Activated naive CD4-positive, alpha-beta T cell treated with anti-CD3 and anti-CD28 coated beads, Interleukin-2, amount 50 U/mL, for 24 hours (primary cell): ENCODE measurements around the gene ADCY10.

ENCODE experiments used
- H3K27ac Mint-ChIP-seq: one replicate; pipeline ENCODE4 v1.8.0; 2021; ENCODE audit warnings: mild to moderate bottlenecking, mixed read lengths
- H3K27me3 Mint-ChIP-seq: one replicate; pipeline ENCODE4 v1.8.0; 2021; ENCODE audit warnings: mixed read lengths
- H3K36me3 Mint-ChIP-seq: one replicate; pipeline ENCODE4 v1.8.0; 2021; ENCODE audit warnings: mixed read lengths
- H3K4me1 Mint-ChIP-seq: one replicate; pipeline ENCODE4 v1.8.0; 2021; ENCODE audit warnings: mixed read lengths
- H3K4me3 Mint-ChIP-seq: one replicate; pipeline ENCODE4 v1.8.0; 2021; ENCODE audit warnings: mild to moderate bottlenecking, mixed read lengths
- H3K9me3 Mint-ChIP-seq: one replicate; pipeline ENCODE4 v1.8.0; 2021; ENCODE audit warnings: mixed read lengths

ADCY10 gene

GRCh38 chr1:167776151-167776550, 137.8 kb downstream of the ADCY10 start:
- Mint-ChIP-seq H3K27ac (peak overlapping the region; percentile 33), H3K27me3 (no peaks in the 10 kb centered on the region), H3K4me3 (no peak overlapping the region), H3K9me3 (peaks cover 6% of the 10 kb centered on the region), H3K36me3 (peaks cover 17% of the 10 kb centered on the region), H3K4me1 (peaks cover 23% of the 10 kb centered on the region)

- H3K36me3 Mint-ChIP-seq: peaks cover 23% of the 10 kb centered on the region
- H3K27me3 Mint-ChIP-seq: no peaks in the 10 kb centered on the region
- no peak overlapping the region for H3K4me3 Mint-ChIP-seq
- peaks cover 5% of the 10 kb centered on the region for H3K9me3 Mint-ChIP-seq
- H3K27ac Mint-ChIP-seq: no peak overlapping the region
- peaks cover 23% of the 10 kb centered on the region for H3K4me1 Mint-ChIP-seq
These were observed 138.8 kb downstream of the ADCY10 start for GRCh38 chr1:167775178-167775577.

- Mint-ChIP-seq H3K27me3 (no peaks in the 10 kb centered on the region), H3K4me1 (peaks cover 23% of the 10 kb centered on the region), H3K9me3 (peaks cover under 1% of the 10 kb centered on the region), H3K36me3 (peaks cover 22% of the 10 kb centered on the region), H3K27ac (no peak overlapping the region), H3K4me3 (no peak overlapping the region)
These were observed 139.2 kb downstream of the ADCY10 start for GRCh38 chr1:167774710-167775109.

GRCh38 chr1:167773516-167773915, 140.4 kb downstream of the ADCY10 start:
- Mint-ChIP-seq H3K36me3 (peaks cover 24% of the 10 kb centered on the region), H3K27ac (no peak overlapping the region)

GRCh38 chr1:167772436-167772835, 141.5 kb downstream of the ADCY10 start:
- H3K4me3 Mint-ChIP-seq: no peak overlapping the region

More at GRCh38 chr1:167773516-167773915, 140.4 kb downstream of the ADCY10 start:
- Mint-ChIP-seq H3K9me3 (no peaks in the 10 kb centered on the region), H3K4me3 (no peak overlapping the region), H3K4me1 (peaks cover 23% of the 10 kb centered on the region), H3K27me3 (no peaks in the 10 kb centered on the region)

GRCh38 chr1:167770127-167770526, 143.8 kb downstream of the ADCY10 start:
- Mint-ChIP-seq H3K4me3 (no peak overlapping the region), H3K27me3 (no peaks in the 10 kb centered on the region), H3K4me1 (peaks cover 3% of the 10 kb centered on the region), H3K27ac (no peak overlapping the region), H3K9me3 (no peaks in the 10 kb centered on the region), H3K36me3 (peaks cover 34% of the 10 kb centered on the region)

More at GRCh38 chr1:167772436-167772835, 141.5 kb downstream of the ADCY10 start:
- Mint-ChIP-seq H3K27me3 (no peaks in the 10 kb centered on the region), H3K4me1 (peaks cover 22% of the 10 kb centered on the region), H3K36me3 (peaks cover 31% of the 10 kb centered on the region), H3K27ac (no peak overlapping the region), H3K9me3 (no peaks in the 10 kb centered on the region)

GRCh38 chr1:167767761-167768160, 146.2 kb downstream of the ADCY10 start:
- Mint-ChIP-seq H3K9me3 (no peaks in the 10 kb centered on the region), H3K27me3 (no peaks in the 10 kb centered on the region), H3K27ac (no peak overlapping the region), H3K36me3 (peaks cover 32% of the 10 kb centered on the region), H3K4me3 (no peak overlapping the region), H3K4me1 (peaks cover 1% of the 10 kb centered on the region)

GRCh38 chr1:167766538-167766937, 147.4 kb downstream of the ADCY10 start:
- Mint-ChIP-seq H3K27me3 (no peaks in the 10 kb centered on the region), H3K9me3 (no peaks in the 10 kb centered on the region), H3K4me1 (peaks cover 13% of the 10 kb centered on the region), H3K36me3 (peaks cover 28% of the 10 kb centered on the region), H3K4me3 (no peak overlapping the region), H3K27ac (no peak overlapping the region)

GRCh38 chr1:167765496-167765895, 148.4 kb downstream of the ADCY10 start:
- H3K27ac Mint-ChIP-seq: no peak overlapping the region
- peaks cover 23% of the 10 kb centered on the region for H3K4me1 Mint-ChIP-seq
- peaks cover 22% of the 10 kb centered on the region for H3K36me3 Mint-ChIP-seq
- no peaks in the 10 kb centered on the region for H3K9me3 Mint-ChIP-seq
- H3K4me3 Mint-ChIP-seq: no peak overlapping the region
- H3K27me3 Mint-ChIP-seq: no peaks in the 10 kb centered on the region

- Mint-ChIP-seq H3K27ac (no peak overlapping the region), H3K4me1 (peaks cover 23% of the 10 kb centered on the region), H3K27me3 (no peaks in the 10 kb centered on the region), H3K4me3 (no peak overlapping the region), H3K36me3 (peaks cover 17% of the 10 kb centered on the region), H3K9me3 (no peaks in the 10 kb centered on the region)
These were observed 149.2 kb downstream of the ADCY10 start for GRCh38 chr1:167764458-167765330.

- H3K9me3 Mint-ChIP-seq: no peaks in the 10 kb centered on the region
- peaks cover 23% of the 10 kb centered on the region for H3K4me1 Mint-ChIP-seq
- H3K4me3 Mint-ChIP-seq: no peak overlapping the region
- peaks cover 16% of the 10 kb centered on the region for H3K36me3 Mint-ChIP-seq
- no peak overlapping the region for H3K27ac Mint-ChIP-seq
- H3K27me3 Mint-ChIP-seq: no peaks in the 10 kb centered on the region
These were observed 150.3 kb downstream of the ADCY10 start for GRCh38 chr1:167763525-167764220.

GRCh38 chr1:167762061-167762746, 151.7 kb downstream of the ADCY10 start:
- no peaks in the 10 kb centered on the region for H3K9me3 Mint-ChIP-seq
- no peaks in the 10 kb centered on the region for H3K27me3 Mint-ChIP-seq
- peak overlapping the region; percentile 42 for H3K4me3 Mint-ChIP-seq
- peak overlapping the region; percentile 72 for H3K27ac Mint-ChIP-seq
- H3K36me3 Mint-ChIP-seq: peaks cover 7% of the 10 kb centered on the region
- H3K4me1 Mint-ChIP-seq: peaks cover 30% of the 10 kb centered on the region

GRCh38 chr1:167761400-167761799, 152.5 kb downstream of the ADCY10 start:
- Mint-ChIP-seq H3K9me3 (no peaks in the 10 kb centered on the region), H3K36me3 (peaks cover 2% of the 10 kb centered on the region), H3K27ac (peak overlapping the region; percentile 17), H3K27me3 (no peaks in the 10 kb centered on the region), H3K4me1 (peaks cover 35% of the 10 kb centered on the region), H3K4me3 (peak overlapping the region; percentile 8)
